Measurements from ENCODE around the gene IGFBP4.

IGFBP4 gene

DNA sequence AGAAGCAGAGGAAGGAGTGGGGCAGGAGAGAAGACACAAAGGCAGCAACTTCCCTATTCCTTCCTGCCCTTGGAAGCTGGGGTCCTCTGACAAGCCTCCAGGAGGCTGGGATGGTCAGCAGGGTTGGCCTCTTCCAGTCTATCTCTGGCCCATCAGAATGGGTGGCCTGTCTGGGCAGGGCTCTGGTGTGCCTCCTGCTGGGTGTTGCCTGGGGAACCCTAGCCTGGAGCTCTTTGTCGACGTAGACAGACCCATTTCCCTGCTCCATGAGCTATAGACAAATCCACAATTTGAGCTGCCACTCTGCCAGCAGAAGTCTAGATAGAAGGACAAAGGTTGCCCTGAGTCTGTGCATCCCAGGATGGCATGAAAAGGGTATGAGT is 11.4 kb downstream of the IGFBP4 start:
- DNase-seq, result no peak

DNA sequence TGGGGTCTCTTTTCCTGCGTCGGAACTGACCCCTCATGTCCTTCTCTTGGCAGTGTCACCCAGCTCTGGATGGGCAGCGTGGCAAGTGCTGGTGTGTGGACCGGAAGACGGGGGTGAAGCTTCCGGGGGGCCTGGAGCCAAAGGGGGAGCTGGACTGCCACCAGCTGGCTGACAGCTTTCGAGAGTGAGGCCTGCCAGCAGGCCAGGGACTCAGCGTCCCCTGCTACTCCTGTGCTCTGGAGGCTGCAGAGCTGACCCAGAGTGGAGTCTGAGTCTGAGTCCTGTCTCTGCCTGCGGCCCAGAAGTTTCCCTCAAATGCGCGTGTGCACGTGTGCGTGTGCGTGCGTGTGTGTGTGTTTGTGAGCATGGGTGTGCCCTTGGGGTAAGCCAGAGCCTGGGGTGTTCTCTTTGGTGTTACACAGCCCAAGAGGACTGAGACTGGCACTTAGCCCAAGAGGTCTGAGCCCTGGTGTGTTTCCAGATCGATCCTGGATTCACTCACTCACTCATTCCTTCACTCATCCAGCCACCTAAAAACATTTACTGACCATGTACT is 13.2 kb downstream of the IGFBP4 start:
- DNase-seq, result no peak

DNA sequence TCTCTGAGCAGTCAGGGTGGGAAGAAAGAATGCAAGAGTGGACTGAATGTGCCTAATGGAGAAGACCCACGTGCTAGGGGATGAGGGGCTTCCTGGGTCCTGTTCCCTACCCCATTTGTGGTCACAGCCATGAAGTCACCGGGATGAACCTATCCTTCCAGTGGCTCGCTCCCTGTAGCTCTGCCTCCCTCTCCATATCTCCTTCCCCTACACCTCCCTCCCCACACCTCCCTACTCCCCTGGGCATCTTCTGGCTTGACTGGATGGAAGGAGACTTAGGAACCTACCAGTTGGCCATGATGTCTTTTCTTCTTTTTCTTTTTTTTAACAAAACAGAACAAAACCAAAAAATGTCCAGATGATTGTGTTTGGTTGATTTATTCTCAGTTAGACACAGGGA is 14.1 kb downstream of the IGFBP4 start:
- no peak for DNase-seq

DNA sequence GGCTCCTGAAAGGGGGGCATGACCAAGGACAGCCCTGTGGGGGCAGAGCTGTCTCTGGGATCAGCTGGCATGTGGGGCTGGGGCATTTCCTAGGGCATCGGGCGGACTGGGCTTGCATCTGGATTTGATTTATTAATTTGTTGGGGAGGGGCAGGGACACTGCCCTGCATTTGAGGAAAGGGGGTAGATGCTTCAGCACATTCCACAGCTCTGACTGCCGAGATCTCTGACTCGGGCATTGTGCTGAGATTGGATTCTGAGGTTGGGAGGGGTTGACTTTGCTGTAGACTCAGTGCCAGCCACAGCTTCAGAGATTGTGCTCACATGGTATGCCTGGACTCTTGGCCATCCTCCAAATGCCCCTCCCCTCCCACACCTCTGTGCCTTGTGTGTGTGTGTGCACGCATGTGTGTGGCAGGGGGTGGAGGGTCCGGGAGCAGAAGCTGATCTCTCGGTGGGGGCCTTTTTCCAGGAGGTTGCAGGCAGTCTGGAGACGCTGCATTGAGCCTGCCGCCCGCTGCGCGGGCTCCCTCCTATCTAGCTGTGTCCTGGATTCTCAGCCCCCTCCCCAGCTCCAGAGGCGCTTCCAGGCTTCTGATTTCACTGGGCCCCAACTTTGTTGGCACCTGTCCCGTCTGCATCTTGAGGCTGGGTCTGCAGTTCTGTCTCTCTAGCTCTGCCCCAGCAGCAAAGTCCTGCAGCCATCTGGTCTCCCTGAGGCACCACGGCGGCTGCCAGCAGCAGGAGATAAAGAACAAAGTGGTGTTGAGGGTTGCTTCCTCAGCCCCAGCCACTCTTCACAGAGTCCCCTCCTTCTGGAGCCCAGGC is 14.9 kb downstream of the IGFBP4 start:
- DNase-seq, result peak in 1 of 51 donors; percentile 14

DNA sequence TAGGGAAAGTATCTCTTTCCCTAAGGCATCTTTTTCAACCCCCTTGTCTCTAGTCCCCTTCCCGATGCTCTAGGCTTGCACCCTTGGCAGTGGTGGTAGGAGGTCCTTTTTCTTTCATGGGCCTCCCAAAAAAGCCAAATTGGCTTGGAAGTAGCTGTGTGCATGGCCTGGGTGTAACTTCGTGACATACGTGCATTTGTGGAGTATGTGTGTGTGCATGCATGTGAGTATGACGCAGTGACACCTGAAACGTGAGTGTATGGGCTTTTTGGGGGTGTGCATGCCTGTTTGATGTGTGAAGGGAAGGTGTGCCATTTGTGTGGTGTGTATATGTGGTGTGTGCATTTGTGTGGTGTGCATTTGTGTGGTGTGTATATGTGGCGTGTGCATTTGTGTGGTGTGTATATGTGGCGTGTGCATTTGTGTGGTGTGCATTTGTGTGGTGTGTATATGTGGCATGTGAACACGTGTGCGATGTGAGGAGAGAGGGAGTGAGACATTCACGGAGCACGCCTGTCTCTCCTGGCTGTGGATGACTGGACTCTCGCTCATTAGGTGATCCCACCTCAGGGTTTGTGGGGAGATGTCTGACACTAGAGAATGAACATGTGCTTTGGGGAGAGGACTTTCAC is 15.7 kb downstream of the IGFBP4 start:
- DNase-seq, result no peak

DNA sequence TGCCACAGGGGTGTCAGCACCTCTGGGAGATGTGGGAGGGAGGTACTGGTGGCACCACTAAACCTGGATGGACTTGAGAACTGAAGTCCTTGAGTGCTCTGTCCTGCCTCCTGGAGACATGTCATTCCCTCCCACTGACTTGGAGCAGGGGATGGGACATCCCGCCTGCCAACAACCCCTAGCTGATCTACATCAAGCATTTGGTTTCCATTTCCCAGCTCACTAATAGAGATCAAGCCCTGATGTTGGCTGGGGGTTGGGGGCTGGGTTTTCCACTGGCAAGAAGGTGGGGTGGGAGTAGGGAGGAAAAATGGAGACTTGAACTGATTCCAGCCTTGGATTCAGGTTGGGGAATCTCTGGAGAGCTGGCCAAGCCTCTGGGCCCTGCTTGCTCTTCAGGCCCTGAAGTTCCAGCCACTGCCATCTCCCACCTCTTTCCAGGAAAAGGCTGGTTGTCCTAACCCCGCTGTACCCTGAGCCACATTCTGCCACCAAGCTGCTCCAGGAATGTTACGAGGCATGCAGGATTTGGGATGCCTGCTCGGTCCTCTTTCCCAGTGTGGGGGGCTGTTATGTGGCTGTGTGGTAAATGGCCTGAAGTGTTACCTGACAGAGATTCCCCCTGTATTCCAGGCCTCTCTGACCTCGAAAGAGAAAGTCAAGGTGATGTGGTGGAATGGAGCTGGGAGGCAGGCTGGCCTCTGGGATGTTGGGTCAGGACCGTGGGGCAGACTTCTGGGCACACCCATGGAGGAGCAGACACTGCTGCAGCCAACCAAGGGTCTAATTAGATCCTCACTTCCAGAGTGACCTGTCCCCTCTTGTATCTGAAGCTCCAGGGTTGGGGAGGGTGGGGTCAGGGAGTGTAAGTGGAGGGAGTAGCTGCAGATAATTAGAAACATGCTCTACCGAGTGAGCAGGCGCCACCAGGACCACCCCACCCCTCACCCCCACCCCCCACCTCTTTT is 16.7 kb downstream of the IGFBP4 start:
- DNase-seq, result no peak

DNA sequence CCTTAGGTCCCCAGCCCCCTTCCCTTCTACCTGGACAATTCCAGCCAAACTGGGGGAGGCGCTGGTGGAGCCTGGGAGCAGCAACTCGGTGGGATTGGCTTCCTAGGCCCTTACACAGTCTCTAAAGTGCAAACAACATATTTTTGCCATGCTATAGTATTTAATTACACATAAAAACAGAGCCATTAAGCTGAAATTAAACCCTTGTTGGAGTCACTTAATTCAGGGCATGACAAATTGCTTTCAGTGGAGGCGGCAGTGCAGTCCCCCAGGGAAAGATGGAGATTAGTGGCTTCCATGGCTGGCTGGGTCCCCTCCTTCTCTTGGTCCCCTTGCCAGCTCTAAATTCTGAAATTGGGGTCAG is 17.3 kb downstream of the IGFBP4 start:
- no peak for DNase-seq

DNA sequence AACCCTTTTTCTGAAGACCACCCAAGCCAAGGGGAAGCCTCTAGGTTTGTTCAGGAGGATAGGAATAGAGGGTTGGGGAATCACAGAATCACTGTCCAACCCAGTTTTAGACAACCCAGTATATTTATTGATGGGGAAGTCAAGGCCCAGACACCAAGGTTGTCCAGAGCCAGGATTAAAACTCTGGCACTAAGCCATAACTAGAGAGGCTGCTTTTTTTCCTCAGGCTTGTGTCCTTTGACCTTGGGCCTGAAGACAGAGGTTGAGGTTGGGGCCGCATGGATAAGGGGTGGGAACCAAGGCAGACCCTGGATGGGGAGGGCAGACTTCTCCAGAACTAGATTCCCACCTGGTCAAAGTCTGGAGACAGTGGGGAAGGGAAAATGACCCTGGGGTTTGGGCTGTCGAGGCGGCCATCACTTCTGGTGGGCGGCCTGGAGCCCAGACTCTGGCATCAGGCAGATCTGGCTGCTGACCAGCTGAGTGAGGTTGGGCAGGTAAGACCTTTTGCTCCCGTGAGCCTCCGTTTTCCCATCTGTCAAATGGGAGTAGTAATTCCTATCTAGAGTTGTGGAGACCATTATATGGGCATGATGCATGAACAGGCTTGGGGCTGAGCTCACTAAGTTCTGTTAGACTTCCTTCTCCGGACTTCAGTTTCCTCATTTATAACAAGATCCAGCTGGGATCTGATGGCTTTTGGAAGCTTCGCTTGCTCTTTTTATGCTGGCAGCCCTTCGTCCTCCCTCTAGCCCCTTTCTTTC is 17.9 kb downstream of the IGFBP4 start:
- no peak for DNase-seq

DNA sequence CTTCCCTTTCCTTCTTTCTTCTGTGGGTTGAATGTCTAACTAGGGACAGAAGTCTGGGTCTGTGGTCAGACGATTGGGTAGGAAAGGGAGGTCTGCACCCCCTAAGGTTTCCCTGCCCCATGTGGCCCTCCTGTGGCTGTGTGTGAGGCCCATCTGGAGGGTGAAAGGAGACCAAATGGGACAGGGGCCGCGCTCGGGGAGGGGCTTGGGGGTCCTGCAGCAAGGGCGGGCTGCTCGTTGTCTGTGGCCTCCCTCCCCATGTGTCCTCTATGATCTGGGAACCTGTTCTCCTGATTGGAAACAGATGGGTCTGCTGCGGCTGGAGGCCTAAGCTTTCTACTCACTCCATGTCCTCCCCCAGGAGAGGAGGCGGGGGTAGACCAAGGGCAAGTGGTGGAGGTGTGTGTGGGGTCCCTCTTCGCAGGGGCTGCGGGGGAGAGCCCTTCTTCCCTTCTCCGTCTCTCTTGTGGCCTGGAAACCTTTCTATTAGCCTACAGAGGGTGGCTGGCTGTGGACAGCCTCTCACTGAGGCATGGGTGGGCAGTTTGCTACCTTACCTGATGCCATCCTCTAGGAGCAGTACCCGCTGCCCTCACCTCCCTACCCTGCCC is 18.6 kb downstream of the IGFBP4 start:
- no peak for DNase-seq

DNA sequence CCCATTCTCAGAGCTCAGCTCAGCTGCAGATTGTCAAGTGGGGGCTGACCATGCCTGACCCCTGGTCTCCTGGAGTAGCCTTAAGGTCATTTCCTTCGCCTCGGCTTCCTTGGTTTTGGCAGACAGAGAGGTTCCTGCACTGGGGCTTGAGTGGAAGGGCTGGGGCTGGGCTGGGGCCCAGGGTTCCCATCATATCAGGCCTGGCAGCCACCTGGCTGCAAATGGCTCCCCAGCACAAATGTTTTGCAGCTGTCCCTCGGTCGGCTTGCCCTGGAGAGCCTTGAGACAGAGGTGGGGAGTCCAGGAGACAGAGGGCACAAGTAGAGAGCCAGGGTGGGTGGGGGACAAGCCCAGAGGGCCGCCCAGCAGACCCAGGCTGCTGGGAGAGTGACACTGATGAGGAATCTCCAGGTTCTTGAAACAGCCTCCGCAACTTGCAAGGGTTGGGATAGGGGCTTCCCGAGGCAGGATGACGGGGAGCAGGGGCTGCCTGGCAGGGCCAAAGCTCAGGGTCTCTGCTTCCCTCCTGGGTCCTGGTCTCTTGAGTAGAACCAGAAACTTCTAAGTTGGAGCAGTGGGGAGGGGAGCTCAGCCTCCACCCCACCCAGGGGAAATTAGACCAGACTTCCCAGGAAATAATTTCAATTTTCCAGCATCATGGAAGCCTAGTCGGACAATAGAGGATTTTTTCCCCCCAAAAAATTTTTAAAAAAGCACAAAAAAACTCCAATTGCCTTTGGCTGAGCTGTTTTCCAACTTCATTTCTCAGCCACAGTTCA is 19.3 kb downstream of the IGFBP4 start:
- DNase-seq, result no peak

DNA sequence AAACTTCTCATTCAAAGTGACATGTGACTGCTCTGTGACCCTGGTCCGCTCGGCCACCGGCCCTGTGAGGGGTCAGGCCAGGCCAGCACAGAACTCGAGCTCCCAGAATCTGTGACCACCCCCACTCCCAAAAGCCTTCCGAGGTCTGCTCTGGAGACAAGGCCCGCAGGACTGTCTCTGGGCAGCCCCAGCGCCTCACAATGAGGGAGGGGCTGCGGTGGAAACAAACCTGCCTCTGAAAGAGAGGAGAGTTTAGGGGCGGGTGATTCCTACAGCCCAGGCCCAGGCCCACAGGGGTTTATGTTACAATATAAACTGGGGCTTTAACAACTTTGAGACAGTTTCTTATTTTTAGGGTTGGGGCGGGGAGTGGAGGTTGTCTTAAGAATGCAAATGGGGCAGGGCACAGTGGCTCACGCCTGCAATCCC is 19.9 kb downstream of the IGFBP4 start:
- no peak for DNase-seq

DNA sequence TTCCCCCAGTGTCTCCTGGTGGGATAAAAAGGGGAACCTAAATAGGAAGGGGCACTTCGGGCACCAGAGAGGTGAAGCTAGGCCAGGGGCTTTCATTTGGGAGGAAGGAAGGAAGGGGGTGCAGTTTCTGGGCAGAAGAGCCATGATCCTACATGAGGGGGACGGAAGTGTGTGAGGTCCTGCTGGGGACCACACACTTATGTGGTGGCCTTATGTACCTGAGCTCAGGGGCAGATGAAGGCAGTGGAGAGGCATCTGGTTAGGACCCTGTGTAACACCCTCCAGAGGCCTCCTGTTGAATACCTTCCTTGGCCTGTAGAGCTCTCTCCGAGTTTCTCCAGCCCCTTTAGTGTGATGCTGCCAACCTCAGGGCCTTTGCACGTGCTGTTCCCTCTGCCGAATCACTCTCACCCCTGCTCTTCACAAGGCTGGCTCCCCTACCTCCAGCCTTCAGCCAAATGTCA is 21.2 kb downstream of the IGFBP4 start:
- DNase-seq, result no peak

DNA sequence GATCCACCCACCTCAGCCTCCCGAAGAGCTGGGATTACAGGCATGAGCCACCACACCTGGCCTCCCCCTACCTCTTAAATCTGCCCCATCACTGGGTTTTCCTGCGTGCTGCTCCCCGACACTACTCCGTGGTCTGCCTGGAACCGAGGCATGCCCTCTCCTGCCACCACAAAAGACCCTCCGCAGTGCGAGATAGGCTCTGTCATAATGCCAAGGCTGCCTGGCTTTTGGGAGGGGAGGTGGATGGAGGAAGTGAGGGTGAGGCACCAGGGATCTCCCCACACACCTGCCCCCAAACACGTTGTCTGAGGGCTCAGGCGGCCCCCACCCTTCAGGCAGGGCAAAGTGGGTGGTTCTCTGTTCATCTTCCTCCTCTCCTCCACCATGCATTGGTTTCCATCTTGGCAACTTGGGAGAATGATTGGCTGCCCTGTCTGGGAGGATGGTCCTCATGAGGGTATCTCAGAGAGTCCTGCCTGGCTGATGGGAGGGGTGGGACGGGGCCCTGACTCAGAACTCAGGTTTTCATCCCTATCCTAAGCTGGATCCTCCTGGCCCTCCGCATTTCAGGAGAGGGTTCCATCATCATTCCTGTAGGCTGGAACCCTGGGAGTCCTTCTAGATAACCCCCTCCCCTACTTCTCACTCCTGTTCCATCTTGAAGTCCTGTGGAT is 23.2 kb downstream of the IGFBP4 start:
- DNase-seq, result no peak

DNA sequence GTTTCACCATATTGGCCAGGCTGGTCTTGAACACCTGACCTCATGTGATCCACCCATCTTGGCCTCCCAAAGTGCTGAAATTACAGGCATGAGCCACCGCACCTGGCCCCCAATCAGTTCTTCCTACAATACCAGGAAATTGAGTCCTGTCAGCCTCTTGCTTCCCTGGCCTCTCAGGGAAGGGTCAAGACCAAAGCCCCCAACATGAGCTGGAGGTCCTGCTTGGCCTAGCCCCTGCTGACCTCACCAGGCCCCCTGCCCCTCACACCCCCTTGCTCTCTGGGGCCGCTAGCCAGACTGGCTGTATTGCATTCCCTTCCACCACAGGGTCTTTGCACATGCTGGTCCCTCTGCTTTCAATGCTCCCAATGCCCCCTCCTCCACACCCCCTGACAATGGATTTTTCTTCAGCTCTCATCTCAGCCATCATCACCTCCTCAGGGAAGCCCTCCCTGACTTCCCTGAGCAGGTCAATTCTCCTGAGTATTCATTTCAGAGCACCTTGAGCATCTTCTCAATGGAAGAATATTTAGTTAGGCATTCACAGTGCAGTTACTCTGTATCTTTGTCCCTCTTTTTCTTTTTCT is 24.1 kb downstream of the IGFBP4 start:
- no peak for DNase-seq

DNA sequence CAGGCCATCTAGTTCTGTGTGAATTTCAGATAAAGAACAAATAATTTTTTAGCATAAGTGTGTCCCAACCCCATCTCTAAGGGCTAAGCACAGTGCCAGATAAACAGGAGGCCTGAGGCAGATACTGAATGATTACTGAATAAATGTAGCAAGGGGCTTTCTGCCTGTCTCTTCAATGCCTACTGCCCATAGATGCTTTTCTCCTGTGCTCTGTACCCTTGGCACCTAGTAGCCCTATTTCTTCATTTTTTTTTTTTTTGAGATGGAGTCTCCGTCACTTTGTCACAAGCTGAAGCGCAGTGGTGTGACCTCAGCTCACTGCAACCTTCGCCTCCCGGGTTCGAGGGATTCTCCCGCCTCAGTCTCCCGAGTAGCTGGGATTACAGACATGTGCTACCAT is 25.3 kb downstream of the IGFBP4 start:
- no peak for DNase-seq

DNA sequence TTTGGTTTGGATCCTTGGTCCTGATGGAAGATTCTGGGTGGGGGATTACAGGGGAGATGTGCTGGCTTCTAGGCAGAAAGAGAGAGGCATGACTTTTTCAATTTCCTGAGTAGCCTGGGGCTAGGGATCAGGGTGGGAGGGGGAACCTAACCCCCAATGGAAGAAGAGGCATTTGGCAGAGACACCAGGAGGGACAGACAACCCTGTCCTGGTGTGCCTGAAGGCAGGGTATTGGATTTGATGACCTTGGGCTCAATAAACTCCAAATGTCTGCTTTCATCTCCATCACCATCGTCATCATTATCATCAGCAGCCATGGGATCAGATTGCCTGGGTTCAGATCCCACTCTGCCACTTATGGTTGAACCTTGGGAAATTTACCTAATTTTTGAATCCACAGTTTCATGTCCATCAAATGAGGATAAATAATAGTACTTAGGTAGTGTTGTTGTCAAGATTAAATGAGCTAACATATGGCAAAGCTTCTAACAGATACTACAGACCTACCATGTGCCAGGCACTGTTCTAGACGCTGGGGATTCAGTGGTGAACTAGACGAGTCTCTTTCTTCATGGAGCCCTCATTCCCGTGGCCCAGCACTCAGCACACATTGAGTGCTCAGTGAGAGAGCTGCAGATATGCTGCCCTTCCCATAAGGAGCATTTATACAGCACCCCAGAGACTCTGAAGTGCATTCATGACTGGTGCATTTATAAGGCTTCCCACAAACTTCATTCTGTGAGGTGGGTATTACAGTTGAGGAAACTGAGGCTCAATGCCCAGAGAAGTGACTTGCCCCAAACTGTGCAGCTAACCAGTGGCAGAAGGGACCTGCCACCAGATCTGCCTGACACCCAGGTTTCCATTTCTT is 26.8 kb downstream of the IGFBP4 start:
- no peak for DNase-seq
